Memory B cell (primary cell): ENCODE measurements around the gene PAQR5.
"Not testable (repeated sequence)": the region's sequence is repeated elsewhere in the genome, so short reads cannot be mapped to it uniquely, and the experiment has no call there.

Experiments
- ATAC-seq: fragments of 150-1000 bp; cut with Tn5 transposase; 2 replicates; pipeline ENCODE4 v1.10.0; 2021; ENCODE audit warnings: low read depth, mild to moderate bottlenecking, moderate library complexity
- DNase-seq, 2 donors: peaks; one replicate each; pipeline ENCODE4 v3.0.0; 2022; ENCODE audit warnings: low spot score in 2 of 2
- H3K27ac Mint-ChIP-seq: one replicate; pipeline ENCODE4 v1.8.0; 2022; ENCODE audit warnings: mild to moderate bottlenecking, moderate library complexity, mixed read lengths
- H3K27me3 Mint-ChIP-seq: one replicate; pipeline ENCODE4 v1.8.0; 2022; ENCODE audit warnings: mixed read lengths
- H3K36me3 Mint-ChIP-seq: one replicate; pipeline ENCODE4 v1.8.0; 2022; ENCODE audit warnings: mild to moderate bottlenecking, mixed read lengths
- H3K4me1 Mint-ChIP-seq: one replicate; pipeline ENCODE4 v1.8.0; 2022; ENCODE audit warnings: mixed read lengths
- H3K4me3 Mint-ChIP-seq: one replicate; pipeline ENCODE4 v1.8.0; 2022; ENCODE audit warnings: mild to moderate bottlenecking, moderate library complexity, mixed read lengths
- H3K9me3 Mint-ChIP-seq: one replicate; pipeline ENCODE4 v1.8.0; 2022; ENCODE audit warnings: mixed read lengths

Gene PAQR5

DNA sequence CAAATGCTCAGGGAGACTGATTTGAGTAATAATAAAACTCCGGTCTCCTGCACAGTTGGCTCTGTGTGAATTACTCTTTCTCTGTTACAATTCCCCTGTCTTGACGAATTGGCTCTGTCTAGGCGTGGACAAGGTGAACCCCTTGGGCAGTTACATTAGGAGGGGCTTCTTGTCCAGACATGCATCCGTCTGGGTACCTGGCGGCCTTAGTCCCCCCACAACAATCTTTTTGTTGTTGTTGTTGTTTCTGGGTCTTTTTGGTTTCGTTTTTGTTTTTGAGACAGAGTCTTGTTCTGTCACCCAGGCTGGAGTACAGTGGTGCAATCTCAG, 40.5 kb downstream of the PAQR5 start:
- not testable (repeated sequence) for H3K9me3 Mint-ChIP-seq, H3K4me1 Mint-ChIP-seq, ATAC-seq, H3K27ac Mint-ChIP-seq, DNase-seq, H3K4me3 Mint-ChIP-seq, H3K36me3 Mint-ChIP-seq
- H3K27me3 Mint-ChIP-seq = peaks cover 11% of the 10 kb centered on the region

DNA sequence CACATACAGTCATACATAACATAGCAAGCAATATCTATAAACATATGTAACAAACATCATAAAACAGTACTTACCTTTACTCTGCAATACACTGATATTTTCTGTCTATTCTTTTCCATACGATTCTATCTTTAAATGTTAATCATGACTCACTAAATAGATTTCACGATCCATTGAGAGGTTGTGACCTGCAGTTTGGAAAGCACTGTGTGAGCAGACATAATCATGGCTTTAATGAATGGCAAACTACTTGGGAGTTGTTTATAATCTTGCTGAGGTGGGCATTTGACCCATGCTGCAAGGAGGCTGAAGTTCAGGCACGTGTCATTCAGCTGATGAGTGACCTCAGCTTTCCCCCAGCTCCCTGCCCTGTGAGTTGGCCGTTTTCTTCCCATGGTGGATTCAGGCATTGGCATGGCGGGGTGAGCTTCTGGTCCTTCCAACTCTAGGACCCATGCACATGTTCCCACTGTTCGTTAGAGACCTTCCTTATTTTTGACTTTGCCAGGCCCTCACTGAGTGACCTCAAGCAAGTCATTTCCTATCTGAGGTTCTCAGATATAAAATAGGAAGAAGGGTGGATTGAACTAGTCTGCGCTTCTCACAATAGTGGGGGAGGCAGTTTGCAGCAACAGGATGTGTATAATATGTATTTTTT, 41.7 kb downstream of the PAQR5 start:
- Mint-ChIP-seq H3K4me1 (no peaks in the 10 kb centered on the region), H3K27me3 (peaks cover 11% of the 10 kb centered on the region), H3K9me3 (no peaks in the 10 kb centered on the region), H3K4me3 (no peak overlapping the region), H3K27ac (no peak overlapping the region), H3K36me3 (no peaks in the 10 kb centered on the region)
- DNase-seq = no peak
- ATAC-seq = no peak

DNA sequence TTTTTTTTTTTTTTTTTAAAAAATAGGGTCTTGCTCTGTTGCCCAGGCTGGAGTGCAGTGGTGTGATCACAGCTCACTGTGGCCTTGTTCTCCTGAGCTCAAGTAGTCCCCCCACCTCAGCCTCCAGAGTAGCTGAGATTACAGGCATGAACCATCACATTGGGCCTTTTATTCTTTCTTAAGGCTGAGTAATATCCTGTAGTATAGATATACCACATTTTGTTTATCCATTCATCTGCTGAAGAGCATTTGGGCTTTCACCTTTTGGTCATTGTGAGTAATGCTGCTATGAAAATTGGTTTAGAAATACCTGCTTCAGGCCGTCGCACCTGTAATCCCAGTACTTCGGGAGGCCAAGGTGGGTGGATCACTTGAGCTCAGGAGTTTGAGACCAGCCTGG, 42.6 kb downstream of the PAQR5 start:
- Mint-ChIP-seq H3K4me1 (no peaks in the 10 kb centered on the region), H3K9me3 (no peaks in the 10 kb centered on the region), H3K36me3 (no peaks in the 10 kb centered on the region), H3K4me3 (no peak overlapping the region), H3K27me3 (peaks cover 11% of the 10 kb centered on the region), H3K27ac (no peak overlapping the region)
- DNase-seq = no peak
- ATAC-seq = no peak

DNA sequence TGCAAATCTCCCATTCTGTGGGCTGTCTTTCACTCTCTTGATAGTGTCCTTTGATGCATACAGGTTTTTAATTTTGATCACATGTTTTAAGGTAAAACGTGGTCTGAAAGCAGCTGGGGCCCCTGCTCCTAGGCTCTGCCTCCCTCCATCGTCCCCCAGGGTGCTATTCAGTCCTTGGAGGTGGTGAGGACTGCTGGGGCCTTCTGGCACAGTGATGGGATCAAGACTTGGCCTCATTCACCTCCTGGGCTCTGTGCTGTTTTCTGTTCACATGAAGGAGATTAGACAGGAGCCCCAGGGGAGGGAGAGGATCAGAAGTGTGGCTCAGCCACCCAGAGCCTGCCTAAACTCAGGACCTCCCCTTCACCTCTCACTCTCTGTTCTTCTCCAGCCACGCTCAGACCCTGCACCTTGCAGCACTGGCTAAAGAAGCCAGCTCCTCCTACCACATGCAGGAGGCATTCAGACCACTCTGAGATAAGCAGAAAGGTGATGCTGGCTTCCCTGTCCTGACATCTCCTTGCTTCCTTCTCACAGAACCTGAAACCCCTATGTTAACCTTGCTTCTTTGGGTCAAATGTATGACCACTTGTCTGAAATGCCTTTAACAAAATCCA, 43.9 kb downstream of the PAQR5 start:
- no peak for ATAC-seq
- DNase-seq = no peak

DNA sequence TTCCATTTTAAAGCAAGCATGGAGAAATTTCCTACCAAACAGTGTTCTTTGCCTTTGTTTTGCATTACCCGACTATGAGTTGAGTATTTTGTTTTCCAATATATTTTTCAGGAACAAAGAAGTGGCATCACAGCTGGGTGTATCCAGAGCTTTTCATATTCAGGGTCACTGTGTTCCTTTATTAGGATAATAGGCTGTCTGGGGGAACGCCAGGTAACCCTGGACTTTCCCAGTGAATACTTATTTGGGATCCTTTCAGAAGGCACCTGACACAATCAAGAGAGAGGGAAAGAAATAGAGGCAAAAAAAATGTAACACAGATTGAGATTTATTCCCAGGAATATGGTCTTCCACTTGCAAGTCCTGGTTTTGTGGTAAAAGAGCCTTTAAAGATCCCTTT, 44.4 kb downstream of the PAQR5 start:
- Mint-ChIP-seq H3K4me1 (no peaks in the 10 kb centered on the region), H3K9me3 (no peaks in the 10 kb centered on the region), H3K36me3 (no peaks in the 10 kb centered on the region), H3K27ac (no peak overlapping the region), H3K4me3 (no peak overlapping the region), H3K27me3 (peaks cover 11% of the 10 kb centered on the region)
- DNase-seq = no peak
- ATAC-seq = no peak

More for the DNA sequence above, 43.9 kb downstream of the PAQR5 start:
- peaks cover 11% of the 10 kb centered on the region for H3K27me3 Mint-ChIP-seq
- H3K4me3 Mint-ChIP-seq = no peak overlapping the region
- no peaks in the 10 kb centered on the region for H3K4me1 Mint-ChIP-seq
- no peaks in the 10 kb centered on the region for H3K36me3 Mint-ChIP-seq
- H3K9me3 Mint-ChIP-seq = no peaks in the 10 kb centered on the region
- H3K27ac Mint-ChIP-seq = no peak overlapping the region

DNA sequence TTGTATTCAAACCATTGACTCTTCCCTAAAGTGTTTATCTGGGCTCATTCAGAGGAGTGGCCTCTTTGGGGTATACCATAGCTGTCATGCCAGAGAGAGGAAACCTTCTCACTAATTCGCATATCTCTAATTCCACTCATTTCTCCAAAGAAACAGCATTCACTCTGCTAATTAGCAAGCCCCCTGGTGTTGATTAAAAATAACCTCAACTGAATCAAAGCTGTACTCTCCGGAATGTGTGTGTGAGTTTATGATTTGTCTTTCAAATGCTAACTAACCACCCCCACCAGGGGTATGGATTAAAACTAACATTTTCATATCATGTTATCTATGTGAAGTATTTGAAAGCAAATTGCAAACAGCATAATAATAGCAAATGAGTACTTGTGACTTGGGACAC, 45.5 kb downstream of the PAQR5 start:
- ATAC-seq (no peak), DNase-seq (no peak)
- Mint-ChIP-seq H3K27ac (no peak overlapping the region), H3K4me1 (no peaks in the 10 kb centered on the region), H3K27me3 (peaks cover 11% of the 10 kb centered on the region), H3K36me3 (no peaks in the 10 kb centered on the region), H3K4me3 (no peak overlapping the region), H3K9me3 (no peaks in the 10 kb centered on the region)

DNA sequence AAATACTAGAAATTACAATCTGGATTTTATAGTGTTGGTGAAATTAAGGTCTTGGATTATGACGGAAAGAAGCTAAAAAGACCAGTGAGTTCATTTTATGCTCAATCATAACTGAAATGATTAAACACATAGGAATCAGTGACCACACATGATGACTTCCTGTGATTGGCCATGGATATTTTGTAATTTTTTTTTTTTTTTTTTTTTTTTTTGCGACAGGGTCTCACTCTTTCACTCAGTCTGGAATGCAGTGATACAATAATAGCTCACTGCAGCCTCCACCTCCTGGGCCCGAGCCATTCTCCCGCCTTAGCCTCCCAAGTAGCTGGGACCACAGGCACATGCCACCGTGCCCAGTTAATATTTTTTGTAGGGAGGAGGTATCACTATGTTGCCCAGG, 47.4 kb downstream of the PAQR5 start:
- Mint-ChIP-seq H3K27ac (no peak overlapping the region), H3K9me3 (no peaks in the 10 kb centered on the region), H3K27me3 (peaks cover 11% of the 10 kb centered on the region), H3K4me3 (no peak overlapping the region), H3K36me3 (no peaks in the 10 kb centered on the region), H3K4me1 (no peaks in the 10 kb centered on the region)
- DNase-seq = no peak
- ATAC-seq = no peak

DNA sequence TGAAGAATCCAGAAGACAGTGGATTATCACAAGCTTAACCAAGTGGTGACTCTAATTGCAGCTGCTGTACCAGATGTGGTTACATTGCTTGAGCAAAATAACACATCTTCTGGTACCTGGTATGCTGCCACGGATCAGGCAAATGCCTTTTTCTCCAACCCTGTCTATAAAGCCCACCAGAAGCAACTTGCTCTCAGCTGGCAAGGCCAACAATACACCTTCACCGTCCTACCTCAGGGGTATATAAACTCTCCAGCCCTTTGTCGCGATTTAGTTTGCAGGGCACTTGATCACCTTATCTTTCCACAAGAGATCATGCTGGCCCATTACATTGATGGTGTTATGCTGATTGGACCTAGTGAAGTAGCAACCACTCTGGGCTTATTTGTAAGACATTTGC, 52.6 kb downstream of the PAQR5 start:
- DNase-seq (no peak), ATAC-seq (no peak)
- Mint-ChIP-seq H3K4me3 (no peak overlapping the region), H3K36me3 (no peaks in the 10 kb centered on the region), H3K27ac (no peak overlapping the region), H3K4me1 (no peaks in the 10 kb centered on the region), H3K9me3 (no peaks in the 10 kb centered on the region), H3K27me3 (no peaks in the 10 kb centered on the region)

DNA sequence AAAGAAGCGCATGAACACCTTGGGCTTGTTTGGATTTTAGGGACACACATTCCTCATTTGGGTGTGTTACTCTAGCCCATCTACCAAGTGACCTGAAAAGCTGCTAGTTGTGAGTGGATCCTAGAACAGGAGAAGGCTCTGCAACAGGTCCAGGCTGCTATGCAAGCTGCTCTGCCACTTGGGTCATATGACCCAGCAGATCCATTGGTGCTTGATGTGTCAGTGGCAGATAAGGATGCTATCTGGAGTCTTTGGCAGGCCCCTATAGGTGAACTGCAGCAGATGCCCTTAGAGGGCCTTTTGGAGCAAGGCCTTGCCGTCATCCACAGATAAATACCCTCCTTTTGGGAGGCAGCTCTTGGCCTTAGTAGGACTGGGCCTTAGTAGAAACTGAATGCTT, 53.2 kb downstream of the PAQR5 start:
- H3K9me3 Mint-ChIP-seq = no peaks in the 10 kb centered on the region
- H3K4me3 Mint-ChIP-seq = no peak overlapping the region
- H3K27ac Mint-ChIP-seq = no peak overlapping the region
- H3K4me1 Mint-ChIP-seq = no peaks in the 10 kb centered on the region
- H3K36me3 Mint-ChIP-seq = no peaks in the 10 kb centered on the region
- ATAC-seq = no peak
- DNase-seq = no peak
- H3K27me3 Mint-ChIP-seq = peaks cover under 1% of the 10 kb centered on the region

DNA sequence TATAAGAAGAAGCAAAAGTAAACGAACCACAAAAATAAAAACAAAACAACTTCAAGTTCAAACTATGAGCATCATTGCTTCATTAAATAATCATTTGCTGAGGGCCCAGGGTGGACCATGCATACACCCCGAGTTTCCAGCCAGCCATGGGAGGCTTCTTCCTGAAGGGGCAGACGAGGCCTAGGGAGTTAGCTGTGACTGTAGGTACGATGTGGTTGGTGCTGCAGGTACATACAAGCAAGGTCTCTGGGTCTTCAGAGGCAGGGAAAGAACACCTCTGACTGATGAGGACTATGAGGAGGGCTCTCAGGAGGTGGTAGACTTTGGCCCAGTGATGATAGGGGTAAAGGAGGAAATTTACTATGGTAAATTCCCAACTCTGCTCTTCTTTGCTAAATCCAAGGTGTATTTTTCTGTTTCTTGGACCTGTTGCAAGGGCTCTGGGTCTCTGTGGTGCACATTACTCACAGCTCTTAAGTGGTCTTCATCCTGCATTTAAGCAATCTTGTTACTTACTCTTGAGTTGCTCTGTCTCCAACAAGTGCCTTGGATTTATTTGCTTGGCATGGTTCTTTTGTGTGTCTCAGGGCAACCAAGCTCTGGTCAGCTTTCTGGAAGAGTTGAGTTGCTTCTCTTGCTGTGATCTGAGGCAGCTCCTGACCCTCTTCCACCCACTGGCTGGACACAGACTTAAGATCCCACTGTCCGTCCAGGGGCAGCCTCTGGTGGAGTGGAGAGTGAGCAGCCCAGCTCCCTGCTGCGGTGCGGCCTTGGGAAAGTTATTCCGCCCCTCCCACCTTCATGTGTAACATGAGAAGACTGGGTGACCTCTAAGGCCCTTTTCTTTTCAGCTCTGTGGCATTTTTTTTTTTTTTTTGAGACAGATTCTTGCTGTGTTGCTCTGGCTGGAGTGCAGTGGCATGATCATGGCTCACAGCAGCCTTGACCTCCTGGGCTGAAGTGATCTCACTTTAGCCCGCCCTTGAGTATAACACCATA, 59.4 kb downstream of the PAQR5 start:
- H3K27me3 Mint-ChIP-seq = peaks cover 6% of the 10 kb centered on the region

DNA sequence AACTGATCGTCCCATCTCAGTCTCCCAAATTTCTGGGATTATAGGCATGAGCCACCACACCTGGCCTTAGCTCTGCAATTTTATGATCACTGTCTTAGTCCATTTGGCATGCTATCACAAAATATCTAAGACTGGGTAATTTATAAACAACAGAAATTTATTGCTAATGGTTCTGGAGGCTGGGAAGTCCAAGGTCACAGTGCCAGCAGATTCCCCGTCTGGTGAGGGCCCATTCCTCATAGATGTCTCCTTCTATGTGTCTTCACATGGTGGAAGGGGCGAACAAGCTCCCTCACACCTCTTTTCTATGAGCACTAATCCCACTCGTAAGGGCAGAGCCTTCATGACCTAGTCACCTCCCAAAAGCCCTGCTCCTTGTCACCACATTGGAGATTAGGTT, 60.1 kb downstream of the PAQR5 start:
- Mint-ChIP-seq H3K4me1 (no peaks in the 10 kb centered on the region), H3K9me3 (no peaks in the 10 kb centered on the region), H3K36me3 (no peaks in the 10 kb centered on the region), H3K4me3 (no peak overlapping the region), H3K27me3 (peaks cover 6% of the 10 kb centered on the region), H3K27ac (no peak overlapping the region)
- DNase-seq (no peak), ATAC-seq (no peak)

More for the DNA sequence above, 59.4 kb downstream of the PAQR5 start:
- Mint-ChIP-seq H3K4me3 (no peak overlapping the region), H3K9me3 (no peaks in the 10 kb centered on the region), H3K27ac (no peak overlapping the region), H3K36me3 (no peaks in the 10 kb centered on the region), H3K4me1 (no peaks in the 10 kb centered on the region)
- ATAC-seq (no peak), DNase-seq (no peak)

DNA sequence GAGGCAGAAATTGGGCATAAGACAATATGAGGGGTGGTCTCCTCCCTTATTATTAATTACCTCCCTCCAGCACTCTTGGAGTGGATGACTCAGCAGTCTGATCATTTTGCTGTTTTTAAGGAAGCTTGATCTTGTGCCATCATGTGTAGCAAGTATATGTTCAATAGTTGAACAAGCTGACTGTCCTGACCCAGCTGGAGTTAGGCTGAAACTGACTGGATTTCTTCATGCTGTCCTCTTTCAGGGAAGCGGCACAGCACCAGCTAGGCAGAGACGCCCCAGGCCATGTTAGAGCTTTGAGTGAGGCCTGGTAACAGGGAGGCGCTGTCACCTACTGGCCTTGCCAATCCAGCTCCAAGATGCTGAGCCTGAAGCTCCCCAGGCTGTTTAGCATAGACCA, 61.0 kb downstream of the PAQR5 start:
- DNase-seq (no peak), ATAC-seq (no peak)
- H3K27me3 Mint-ChIP-seq = peaks cover 6% of the 10 kb centered on the region
- H3K4me1 Mint-ChIP-seq = no peaks in the 10 kb centered on the region
- H3K4me3 Mint-ChIP-seq = no peak overlapping the region
- H3K36me3 Mint-ChIP-seq = no peaks in the 10 kb centered on the region
- no peaks in the 10 kb centered on the region for H3K9me3 Mint-ChIP-seq
- H3K27ac Mint-ChIP-seq = no peak overlapping the region

DNA sequence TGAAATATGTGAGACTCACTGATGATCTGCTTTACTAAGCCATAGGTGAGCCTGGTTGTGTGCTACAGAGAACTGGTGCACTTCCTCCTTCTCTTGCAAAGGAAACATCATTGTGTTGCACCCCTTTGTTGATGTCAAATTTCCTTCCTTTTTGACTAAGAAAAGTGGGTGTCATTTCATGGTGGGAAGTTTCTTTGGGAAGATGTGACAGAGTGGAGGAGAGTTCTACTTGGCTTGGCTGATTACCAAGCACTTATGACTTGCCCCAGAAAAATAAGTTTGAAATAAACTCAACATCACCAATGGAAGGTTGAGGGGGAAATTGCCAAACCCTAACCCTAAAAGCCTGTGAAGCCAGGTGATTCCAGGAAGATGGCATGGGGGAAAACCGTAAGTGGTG, 61.9 kb downstream of the PAQR5 start:
- Mint-ChIP-seq H3K4me1 (no peaks in the 10 kb centered on the region), H3K36me3 (no peaks in the 10 kb centered on the region), H3K27me3 (peaks cover 6% of the 10 kb centered on the region), H3K9me3 (no peaks in the 10 kb centered on the region), H3K27ac (no peak overlapping the region), H3K4me3 (no peak overlapping the region)
- ATAC-seq (no peak), DNase-seq (no peak)

DNA sequence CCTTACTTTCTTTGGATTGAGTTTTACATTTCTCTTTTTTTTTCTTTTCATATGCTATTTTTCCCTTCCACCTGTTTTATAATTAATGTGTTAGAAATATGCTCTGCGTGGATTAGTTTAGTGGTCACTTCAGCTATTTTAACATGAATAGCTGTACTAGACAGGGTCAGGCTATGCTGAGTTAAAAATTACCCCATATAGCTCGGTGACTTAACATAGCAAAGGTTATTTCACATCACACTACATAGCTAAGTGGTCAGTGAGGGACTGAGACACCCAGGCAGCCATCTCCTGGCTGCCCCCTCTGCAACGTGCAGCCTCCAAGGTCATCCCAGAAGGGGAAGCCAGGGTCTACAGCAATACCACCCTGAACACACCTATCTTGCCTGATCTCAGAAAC, 68.5 kb downstream of the PAQR5 start:
- Mint-ChIP-seq H3K4me1 (no peaks in the 10 kb centered on the region), H3K36me3 (no peaks in the 10 kb centered on the region), H3K27ac (no peak overlapping the region), H3K9me3 (peaks cover 2% of the 10 kb centered on the region), H3K27me3 (peaks cover 6% of the 10 kb centered on the region), H3K4me3 (no peak overlapping the region)
- no peak for ATAC-seq
- DNase-seq = no peak
